Sigmoid colon (tissue), 7 donors: ENCODE results near the gene KCNIP1. TPM values are rescaled to one million over a fixed set of nuclear protein-coding genes. Genes with fewer than 3 reads are reported as not detected.

Experiments used
- DNase-seq: peaks from one replicate; pipeline ENCODE4 v3.0.0-alpha.2; 2019
- H3K27ac ChIP-seq, 4 donors: fragments of 200-600 bp; sonication (generic); one replicate each; pipeline ENCODE4 v1.5.1; 2016 to 2019; ENCODE audit warnings: mild to moderate bottlenecking in 1 of 4
- H3K27me3 ChIP-seq, 3 donors: fragments of 200-600 bp; sonication (generic); one replicate each; pipeline ENCODE4 v1.5.1; 2019; ENCODE audit warnings: mild to moderate bottlenecking in 1 of 3
- H3K36me3 ChIP-seq, 4 donors: fragments of 200-600 bp; sonication (generic); one replicate each; pipeline ENCODE4 v1.5.1; 2016 to 2019
- H3K4me1 ChIP-seq, 4 donors: fragments of 200-600 bp; sonication (generic); one replicate each; pipeline ENCODE4 v1.5.1; 2017 to 2019
- H3K4me3 ChIP-seq, 4 donors: fragments of 200-600 bp; sonication (generic); one replicate each; pipeline ENCODE4 v1.5.1; 2017 to 2019; ENCODE audit warnings: mild to moderate bottlenecking in 2 of 4, moderate library complexity in 1 of 4
- H3K9me3 ChIP-seq, 4 donors: fragments of 200-600 bp in 3 of 4; sonication (generic) in 3 of 4; one replicate each; pipeline versions ENCODE4 v1.5.1 to v1.6.1; 2013 to 2019
- CTCF ChIP-seq, 4 experiments: fragments of 450-650 bp in 3 of 4; fragments of 200-600 bp in 1 of 4; IDR thresholded peaks; one replicate each; pipeline ENCODE4 v1.5.1; 2016 to 2019; ENCODE audit warnings: antibody characterized with exemption in 4 of 4, mild to moderate bottlenecking in 3 of 4, moderate library complexity in 2 of 4
- EP300 ChIP-seq, 4 donors: sonication (generic); formaldehyde crosslinking; IDR thresholded peaks; one replicate each; pipeline ENCODE4 v1.6.1; 2017; ENCODE audit warnings: antibody characterized with exemption in 4 of 4
- POLR2A ChIP-seq, 2 donors: fragments of 450-650 bp; IDR thresholded peaks; one replicate each; pipeline ENCODE4 v1.6.1; 2016; ENCODE audit warnings: antibody characterized with exemption in 2 of 2, mild to moderate bottlenecking in 2 of 2, moderate library complexity in 2 of 2
- POLR2AphosphoS5 ChIP-seq, 4 donors: sonication (generic); formaldehyde crosslinking; IDR thresholded peaks; one replicate each; pipeline ENCODE4 v1.6.1; 2017; ENCODE audit warnings: antibody characterized with exemption in 4 of 4
- WGBS, 2 donors: extraction: QIAGEN DNeasy Blood & Tissue Kit; methylation state at CpG; one replicate each; pipeline ENCODE4 v1.1.7; 2013; 5-methylcytosine and 5-hydroxymethylcytosine counted together
- intact Hi-C: fragments of 100-400 bp; cut with DNase I; formaldehyde crosslinking; loops from one replicate; pipeline ENCODE4 v1.15.1; 2023
- polyA plus RNA-seq, 3 donors: library from polyadenylated mRNA; stranded (reverse); fragments of 200-250 nt; gene quantifications; one replicate each; pipeline ENCODE4 v1.2.3, GENCODE V29; 2013
- total RNA-seq, 4 donors: library from RNA; depleted of rRNA; stranded (reverse); fragments of >200 nt; gene quantifications; one replicate each; pipeline ENCODE4 v1.1.0, GENCODE V29; 2016
- donor health status: healthy with polysubstance abuse.
- donor health status: Bipolar disorder and iron deficiency.
- donor health status: healthy.

The KCNIP1 gene
- total and polyA plus RNA-seq, 7 donors: 0.28 to 2.8 (median 1.1) TPM; not detected in 2

GRCh38 chr5:170769246-170769645, 265.4 kb downstream of the KCNIP1 start:
- WGBS, 2 donors: 60 to 83% methylated on average over 6 of the region's 6 CpGs
- no peaks in the 10 kb centered on the region for H3K27me3 ChIP-seq
- peaks cover 0 to 6% (median 0%) of the 10 kb centered on the region in 4 donors for H3K4me1 ChIP-seq
- TF ChIP-seq CTCF (IDR thresholded peaks at IDR 0.05) (no peak), EP300 (IDR thresholded peaks at IDR 0.05) (no peak), POLR2AphosphoS5 (IDR thresholded peaks at IDR 0.05) (no peak), POLR2A (IDR thresholded peaks at IDR 0.05) (no peak)
- intact Hi-C loops: no loop called here
- no peaks in the 10 kb centered on the region for H3K9me3 ChIP-seq
- H3K36me3 ChIP-seq: no peaks in the 10 kb centered on the region
- no peak overlapping the region for H3K27ac ChIP-seq
- no peak for DNase-seq
- H3K4me3 ChIP-seq: no peak overlapping the region

- Histone ChIP-seq H3K36me3 (no peaks in the 10 kb centered on the region), H3K9me3 (no peaks in the 10 kb centered on the region), H3K27ac (no peak overlapping the region), H3K4me3 (no peak overlapping the region), H3K27me3 (no peaks in the 10 kb centered on the region), H3K4me1 (peaks cover 0 to 6% (median 0%) of the 10 kb centered on the region in 4 donors)
- TF ChIP-seq CTCF (IDR thresholded peaks at IDR 0.05): no peak
- TF ChIP-seq POLR2A (IDR thresholded peaks at IDR 0.05): no peak
- no peak for TF ChIP-seq POLR2AphosphoS5 (IDR thresholded peaks at IDR 0.05)
- TF ChIP-seq EP300 (IDR thresholded peaks at IDR 0.05): no peak
- 77 to 84% methylated on average over 5 of the region's 5 CpGs for WGBS, 2 donors
- no peak for DNase-seq
- intact Hi-C loops: no loop called here
Measured at GRCh38 chr5:170769898-170770416, 266.1 kb downstream of the KCNIP1 start.

- peaks cover 0 to 6% (median 0%) of the 10 kb centered on the region in 4 donors for H3K4me1 ChIP-seq
- no peaks in the 10 kb centered on the region for H3K36me3 ChIP-seq
- H3K4me3 ChIP-seq: no peak overlapping the region
- H3K27me3 ChIP-seq: no peaks in the 10 kb centered on the region
- H3K27ac ChIP-seq: no peak overlapping the region
- H3K9me3 ChIP-seq: no peaks in the 10 kb centered on the region
- intact Hi-C loops: no loop called here
- no peak for TF ChIP-seq POLR2A (IDR thresholded peaks at IDR 0.05)
- no peak for TF ChIP-seq CTCF (IDR thresholded peaks at IDR 0.05)
- no peak for TF ChIP-seq EP300 (IDR thresholded peaks at IDR 0.05)
- no peak for TF ChIP-seq POLR2AphosphoS5 (IDR thresholded peaks at IDR 0.05)
- no peak for DNase-seq
- 57 to 83% methylated on average over 15 of the region's 15 CpGs for WGBS, 2 donors
Measured at GRCh38 chr5:170771496-170771895, 267.7 kb downstream of the KCNIP1 start.

- 55 to 81% methylated on average over 12 of the region's 12 CpGs for WGBS, 2 donors
- Histone ChIP-seq H3K36me3 (no peaks in the 10 kb centered on the region), H3K4me3 (no peak overlapping the region), H3K4me1 (peaks cover 0 to 6% (median 0%) of the 10 kb centered on the region in 4 donors), H3K9me3 (no peaks in the 10 kb centered on the region), H3K27me3 (no peaks in the 10 kb centered on the region), H3K27ac (no peak overlapping the region)
- no peak for DNase-seq
- no peak for TF ChIP-seq POLR2AphosphoS5 (IDR thresholded peaks at IDR 0.05)
- TF ChIP-seq POLR2A (IDR thresholded peaks at IDR 0.05): no peak
- TF ChIP-seq EP300 (IDR thresholded peaks at IDR 0.05): no peak
- intact Hi-C loops: no loop called here
Measured at GRCh38 chr5:170773024-170773985, 269.5 kb downstream of the KCNIP1 start.

GRCh38 chr5:170774831-170775230, 271.0 kb downstream of the KCNIP1 start:
- H3K9me3 ChIP-seq: no peaks in the 10 kb centered on the region
- no peaks in the 10 kb centered on the region for H3K4me1 ChIP-seq
- no peak overlapping the region for H3K4me3 ChIP-seq
- no peaks in the 10 kb centered on the region for H3K27me3 ChIP-seq
- H3K36me3 ChIP-seq: no peaks in the 10 kb centered on the region
- intact Hi-C loops: no loop called here
- H3K27ac ChIP-seq: no peak overlapping the region
- TF ChIP-seq EP300 (IDR thresholded peaks at IDR 0.05): no peak
- TF ChIP-seq POLR2A (IDR thresholded peaks at IDR 0.05): no peak
- TF ChIP-seq CTCF (IDR thresholded peaks at IDR 0.05): no peak
- no peak for TF ChIP-seq POLR2AphosphoS5 (IDR thresholded peaks at IDR 0.05)
- no peak for DNase-seq
- WGBS, 2 donors: 89 to 96% methylated on average over 5 of the region's 5 CpGs
